H1 (cell line): ENCODE measurements around the gene METTL25B. TPM values are rescaled to one million over a fixed set of nuclear protein-coding genes. Genes with fewer than 3 reads are reported as not detected.

Experiments
- CTCF ChIA-PET: fragments of 300-600 bp; sonication (Branson Sonifier 250); formaldehyde crosslinking; loops from one replicate; lab custom pipeline; 2021; ENCODE audit not compliant: partially characterized antibody; lab: Charles Lee
- POLR2A ChIA-PET: fragments of 300-600 bp; sonication (Branson Sonifier 250); formaldehyde crosslinking; loops from one replicate; lab custom pipeline; 2021; ENCODE audit warnings: inconsistent platforms; ENCODE audit not compliant: partially characterized antibody; lab: Charles Lee
- DNase-seq, 2 experiments: peaks; one replicate each; pipeline versions ENCODE4 v3.0.0 to v3.0.0-alpha.2; 2010 to 2022; ENCODE audit warnings: low spot score in 2 of 2, low read depth in 1 of 2, mixed read lengths in 1 of 2
- FAIRE-seq: peaks from 2 replicates; lab custom pipeline; 2011; peaks lifted over from hg19 to GRCh38; lab: Jason Lieb, UNC
- H2AFZ ChIP-seq: 2 replicates; pipeline ENCODE4 v1.8.1; 2012; ENCODE audit warnings: low read length, inconsistent platforms
- H2AK5ac ChIP-seq: 2 replicates; pipeline ENCODE4 v1.6.1; 2013; ENCODE audit warnings: low read depth, low read length
- H2BK120ac ChIP-seq: replicated peaks from 2 replicates; pipeline ENCODE3; 2013; ENCODE audit warnings: low read depth, low read length, inconsistent platforms
- H2BK12ac ChIP-seq: 2 replicates; pipeline ENCODE4 v1.6.1; 2013; ENCODE audit warnings: low read depth, low read length
- H2BK15ac ChIP-seq: 2 replicates; pipeline ENCODE4 v1.6.1; 2013; ENCODE audit warnings: low read length
- H2BK20ac ChIP-seq: 2 replicates; pipeline ENCODE4 v1.6.1; 2013; ENCODE audit warnings: low read length
- H2BK5ac ChIP-seq: 2 replicates; pipeline ENCODE4 v1.6.1; 2013; ENCODE audit warnings: low read depth, low read length
- H3K14ac ChIP-seq: 2 replicates; pipeline ENCODE4 v1.6.1; 2013; ENCODE audit warnings: inconsistent platforms; ENCODE audit not compliant: insufficient read length
- H3K18ac ChIP-seq: 2 replicates; pipeline ENCODE4 v1.6.1; 2013; ENCODE audit warnings: low read length; ENCODE audit errors: extremely low read depth
- H3K23ac ChIP-seq: 2 replicates; pipeline ENCODE4 v1.6.1; 2013; ENCODE audit warnings: inconsistent platforms; ENCODE audit not compliant: insufficient read length
- H3K23me2 ChIP-seq: 2 replicates; pipeline ENCODE4 v1.6.1; 2013; ENCODE audit warnings: low read depth, low read length
- H3K27ac ChIP-seq: 2 replicates; pipeline ENCODE4 v1.6.1; 2011; ENCODE audit warnings: low read depth, low read length, inconsistent platforms
- H3K27me3 ChIP-seq, 4 experiments: replicated peaks in 1 of 4; 1 replicate in 1 of 4; 2 replicates in 3 of 4; pipeline versions ENCODE4 v1.6.1 to v1.8.1; 2011 to 2013; ENCODE audit warnings: low read length in 3 of 4, mild to moderate bottlenecking in 3 of 4, inconsistent platforms in 2 of 4, mixed read lengths in 2 of 4, moderate library complexity in 1 of 4; ENCODE audit not compliant: control insufficient read depth in 3 of 4, insufficient read depth in 3 of 4; ENCODE audit errors: extremely low read depth in 1 of 4
- H3K36me3 ChIP-seq, 4 experiments: 2 replicates each; pipeline versions ENCODE4 v1.6.1 to v1.8.1; 2011 to 2013; ENCODE audit warnings: mild to moderate bottlenecking in 4 of 4, low read length in 3 of 4, moderate library complexity in 2 of 4, control low read depth in 1 of 4, inconsistent platforms in 1 of 4; ENCODE audit not compliant: insufficient read depth in 4 of 4, control insufficient read depth in 2 of 4
- H3K4ac ChIP-seq: replicated peaks from 2 replicates; pipeline ENCODE3; 2013; ENCODE audit warnings: low read length, low read depth, mixed read lengths, inconsistent platforms; ENCODE audit not compliant: insufficient read length
- H3K4me1 ChIP-seq, 4 experiments: replicated peaks in 1 of 4; 1 replicate in 1 of 4; 2 replicates in 3 of 4; pipeline versions ENCODE4 v1.6.1 to v1.8.1; 2011 to 2013; ENCODE audit warnings: low read length in 3 of 4, inconsistent platforms in 2 of 4, mixed read lengths in 1 of 4; ENCODE audit not compliant: insufficient read depth in 4 of 4, control insufficient read depth in 3 of 4
- H3K4me2 ChIP-seq, 2 experiments: 2 replicates each; pipeline versions ENCODE4 v1.6.1 to v1.8.1; 2011 to 2013; ENCODE audit warnings: low read depth in 2 of 2, low read length in 2 of 2, control low read depth in 1 of 2, inconsistent platforms in 1 of 2, mild to moderate bottlenecking in 1 of 2; ENCODE audit not compliant: insufficient read depth in 1 of 2
- H3K4me3 ChIP-seq, 4 experiments: fragments of 200-600, 300-600 bp in 1 of 4; sonication (generic), shearing (Covaris generic), sonication (Bioruptor Twin) in 1 of 4; 2 replicates each; pipeline versions ENCODE4 v1.5.1 to v1.8.1; 2011 to 2016; ENCODE audit warnings: low read length in 4 of 4, low read depth in 3 of 4, control low read depth in 2 of 4, inconsistent platforms in 2 of 4, mild to moderate bottlenecking in 2 of 4, mixed read lengths in 1 of 4, moderate library complexity in 1 of 4; ENCODE audit not compliant: insufficient read depth in 2 of 4; ENCODE audit errors: extremely low read depth in 1 of 4
- H3K56ac ChIP-seq: replicated peaks from 2 replicates; pipeline ENCODE3; 2013; ENCODE audit warnings: low read depth, mild to moderate bottlenecking, mixed read lengths, low read length, inconsistent platforms; ENCODE audit not compliant: insufficient read length
- H3K79me1 ChIP-seq: 2 replicates; pipeline ENCODE4 v1.6.1; 2013; ENCODE audit warnings: low read depth, low read length, control low read depth
- H3K79me2 ChIP-seq, 2 experiments: 2 replicates each; pipeline versions ENCODE4 v1.6.1 to v1.8.1; 2012 to 2013; ENCODE audit warnings: low read length in 2 of 2, mild to moderate bottlenecking in 2 of 2, inconsistent platforms in 1 of 2; ENCODE audit not compliant: insufficient read depth in 2 of 2, control insufficient read depth in 1 of 2
- H3K9ac ChIP-seq, 4 experiments: replicated peaks in 1 of 4; 1 replicate in 1 of 4; 2 replicates in 3 of 4; pipeline versions ENCODE4 v1.6.1 to v1.8.1; 2011 to 2013; ENCODE audit warnings: low read depth in 3 of 4, low read length in 3 of 4, control low read depth in 2 of 4, mild to moderate bottlenecking in 2 of 4, moderate library complexity in 2 of 4, inconsistent platforms in 1 of 4; ENCODE audit errors: extremely low read depth in 1 of 4
- H3K9me3 ChIP-seq, 2 experiments: 2 replicates each; pipeline versions ENCODE4 v1.6.1 to v1.8.1; 2012 to 2013; ENCODE audit warnings: mild to moderate bottlenecking in 2 of 2, moderate library complexity in 2 of 2, control low read depth in 1 of 2, inconsistent platforms in 1 of 2, low read depth in 1 of 2, low read length in 1 of 2, mixed read lengths in 1 of 2; ENCODE audit not compliant: insufficient read depth in 2 of 2
- H4K20me1 ChIP-seq, 2 experiments: replicated peaks in 1 of 2; 2 replicates each; pipeline versions ENCODE3 to v1.8.1; 2011 to 2013; ENCODE audit warnings: inconsistent platforms in 2 of 2, low read length in 2 of 2, mild to moderate bottlenecking in 1 of 2; ENCODE audit not compliant: insufficient read depth in 2 of 2, control insufficient read depth in 1 of 2
- H4K5ac ChIP-seq: 2 replicates; pipeline ENCODE4 v1.6.1; 2013; ENCODE audit warnings: low read length, low read depth, mixed read lengths, inconsistent platforms; ENCODE audit not compliant: insufficient read length
- H4K8ac ChIP-seq: 2 replicates; pipeline ENCODE4 v1.8.0; 2013; ENCODE audit warnings: mild to moderate bottlenecking, moderate library complexity, low read length, inconsistent platforms; ENCODE audit not compliant: insufficient read depth; ENCODE audit errors: extremely low read depth
- H4K91ac ChIP-seq: replicated peaks from 2 replicates; pipeline ENCODE3; 2013; ENCODE audit warnings: low read length, mixed read lengths, inconsistent platforms; ENCODE audit not compliant: insufficient read length
- CHD1 ChIP-seq: IDR thresholded peaks from 2 replicates; pipeline ENCODE4 v1.6.1; 2012; ENCODE audit warnings: low read depth, low read length, improper control_type of control experiment
- CHD2 ChIP-seq: IDR thresholded peaks from 2 replicates; pipeline ENCODE4 v1.6.1; 2012; ENCODE audit warnings: low read length, improper control_type of control experiment
- KDM1A ChIP-seq: fragments of 200-600, 300-600 bp; sonication (generic); IDR thresholded peaks from 2 replicates; pipeline ENCODE4 v1.7.1; 2016; ENCODE audit warnings: mild to moderate bottlenecking, low read length, borderline replicate concordance
- MAFK ChIP-seq: IDR thresholded peaks from 2 replicates; pipeline ENCODE4 v1.6.1; 2012; ENCODE audit warnings: low read depth, mild to moderate bottlenecking, improper control_type of control experiment, low read length
- POLR2A ChIP-seq, 2 experiments: IDR thresholded peaks; 1 replicate in 1 of 2; 2 replicates in 1 of 2; pipeline ENCODE4 v1.6.1; 2011; ENCODE audit warnings: low read depth in 2 of 2, low read length in 2 of 2, mild to moderate bottlenecking in 2 of 2; ENCODE audit errors: control extremely low read depth in 1 of 2
- RBBP5 ChIP-seq: IDR thresholded peaks from 2 replicates; pipeline ENCODE4 v1.7.1; 2012; ENCODE audit warnings: low read depth, mild to moderate bottlenecking, inconsistent platforms, low read length, moderate library complexity, borderline replicate concordance
- RFX5 ChIP-seq: IDR thresholded peaks from 2 replicates; pipeline ENCODE4 v1.6.1; 2011; ENCODE audit warnings: low read depth, low read length, improper control_type of control experiment, borderline replicate concordance
- TCF12 ChIP-seq: IDR thresholded peaks from 2 replicates; pipeline ENCODE4 v1.6.1; 2011; ENCODE audit warnings: low read depth, mild to moderate bottlenecking, low read length
- USF2 ChIP-seq: IDR thresholded peaks from 2 replicates; pipeline ENCODE4 v1.6.1; 2011; ENCODE audit warnings: low read length, improper control_type of control experiment
- ZNF274 ChIP-seq: IDR thresholded peaks from 2 replicates; pipeline ENCODE4 v1.7.0; 2012; ENCODE audit warnings: low read length, borderline replicate concordance; ENCODE audit errors: extremely low read depth
- WGBS, 2 experiments: shearing (Covaris generic) in 1 of 2; methylation state at CpG; one replicate each; pipeline versions ENCODE4 v1.1.6 to v1.1.7; 2013 to 2015; ENCODE audit warnings: low lambda C conversion rate in 2 of 2, mixed read lengths in 2 of 2, inconsistent platforms in 1 of 2, low coverage in 1 of 2, missing lambda C conversion rate in 1 of 2; ENCODE audit not compliant: insufficient replicate concordance in 2 of 2, insufficient coverage in 1 of 2, insufficient read length in 1 of 2; ENCODE audit errors: extremely low coverage in 1 of 2, missing lambda C conversion rate in 1 of 2; 5-methylcytosine and 5-hydroxymethylcytosine counted together
- polyA plus RNA-seq, 7 experiments: library from polyadenylated mRNA; depleted of rRNA in 3 of 7; stranded (reverse) in 5 of 7; unstranded in 2 of 7; fragments of >200 nt in 5 of 7; fragments of 200-250 nt in 2 of 7; gene quantifications; 1 replicate in 5 of 7; 2 replicates in 1 of 7; 4 replicates in 1 of 7; pipeline versions ENCODE4 v1.2.1 to v1.2.3, GENCODE V29; 2011 to 2013; ENCODE audit warnings: missing spikeins in 2 of 7, mixed read lengths in 2 of 7
- total RNA-seq: library from RNA; stranded (reverse); fragmentation: NEBNext Ultra II Directional; extraction: Animal tissue kit (Norgen Biotek cat#: 25700); gene quantifications from 2 replicates; pipeline ENCODE4 v1.2.1, GENCODE V29; 2021
- TF ChIP-seq, protein P1 (sequence below), 3 experiments: IDR thresholded peaks; 1 replicate in 2 of 3; 2 replicates in 1 of 3; pipeline versions ENCODE4 v1.5.1 to v1.6.1; 2011; ENCODE audit warnings: low read length in 3 of 3, mild to moderate bottlenecking in 3 of 3, inconsistent platforms in 2 of 3, low read depth in 1 of 3, moderate library complexity in 1 of 3; ENCODE audit not compliant: insufficient read depth in 1 of 3; ENCODE audit errors: control extremely low read depth in 1 of 3

The METTL25B gene
- total and polyA plus RNA-seq, 2 of the 8 experiments (the other 6 are each of a cell fraction or from before 2014, with no cell fraction given): 28.4 to 30.1 TPM

GRCh38 chr1:156717351-156717750 lies 10.9 kb upstream of the METTL25B start:
- H3K23ac ChIP-seq: no peak overlapping the region
- H3K27me3 ChIP-seq: no peaks in the 10 kb centered on the region
- no peak overlapping the region for H3K18ac ChIP-seq
- no peak overlapping the region for H4K8ac ChIP-seq
- FAIRE-seq (no peak), DNase-seq (no peak)
- no peak overlapping the region for H3K14ac ChIP-seq
- WGBS, 2 experiments: 75% methylated on average over 4 of the region's 4 CpGs; no CpG with 5 or more reads in 1 of the 2 experiments
- H3K23me2 ChIP-seq: no peaks in the 10 kb centered on the region
- no peak overlapping the region for H3K56ac ChIP-seq
- H2BK5ac ChIP-seq: no peak overlapping the region
- H3K4me2 ChIP-seq: no peak overlapping the region
- CTCF ChIA-PET: interaction anchor here (65.2 to 66.0 kb wide), 2 partner anchors 12 to 30 kb away, joined by 4284 read pairs; partner anchors contain the start of genes CRABP2, ISG20L2, METTL25B and NES
- H3K36me3 ChIP-seq: peaks cover 4 to 12% (median 9%) of the 10 kb centered on the region in 4 experiments; a peak in 7 of 8 replicates
- H4K91ac ChIP-seq: no peak overlapping the region
- H2BK20ac ChIP-seq: no peak overlapping the region
- H2BK15ac ChIP-seq: no peak overlapping the region
- no peaks in the 10 kb centered on the region for H3K9me3 ChIP-seq
- peaks cover 2 to 7% (median 4%) of the 10 kb centered on the region in 4 experiments; a peak in 4 of 7 replicates for H3K4me1 ChIP-seq
- POLR2A ChIA-PET: interaction anchor here (0.6 to 3.5 kb wide), 5 partner anchors 10 to 52 kb away, joined by 3 to 14 read pairs (median 4); partner anchors contain the start of genes ISG20L2 and METTL25B
- H3K4ac ChIP-seq: no peak overlapping the region
- no peak overlapping the region for H2AFZ ChIP-seq
- peaks cover 0 to 3% of the 10 kb centered on the region in 2 experiments; a peak in 1 of 4 replicates for H3K79me2 ChIP-seq
- H2BK120ac ChIP-seq: no peak overlapping the region
- no peak overlapping the region for H3K27ac ChIP-seq
- H2BK12ac ChIP-seq: no peak overlapping the region
- no peak overlapping the region for H3K4me3 ChIP-seq
- peaks cover 2 to 3% of the 10 kb centered on the region in 2 experiments for H4K20me1 ChIP-seq
- no peak overlapping the region for H2AK5ac ChIP-seq
- H4K5ac ChIP-seq: no peak overlapping the region
- no peaks in the 10 kb centered on the region for H3K79me1 ChIP-seq
- H3K9ac ChIP-seq: no peak overlapping the region; a peak in 1 of 7 replicates
- no peak for TF ChIP-seq CHD2
- TF ChIP-seq, protein P1, sequence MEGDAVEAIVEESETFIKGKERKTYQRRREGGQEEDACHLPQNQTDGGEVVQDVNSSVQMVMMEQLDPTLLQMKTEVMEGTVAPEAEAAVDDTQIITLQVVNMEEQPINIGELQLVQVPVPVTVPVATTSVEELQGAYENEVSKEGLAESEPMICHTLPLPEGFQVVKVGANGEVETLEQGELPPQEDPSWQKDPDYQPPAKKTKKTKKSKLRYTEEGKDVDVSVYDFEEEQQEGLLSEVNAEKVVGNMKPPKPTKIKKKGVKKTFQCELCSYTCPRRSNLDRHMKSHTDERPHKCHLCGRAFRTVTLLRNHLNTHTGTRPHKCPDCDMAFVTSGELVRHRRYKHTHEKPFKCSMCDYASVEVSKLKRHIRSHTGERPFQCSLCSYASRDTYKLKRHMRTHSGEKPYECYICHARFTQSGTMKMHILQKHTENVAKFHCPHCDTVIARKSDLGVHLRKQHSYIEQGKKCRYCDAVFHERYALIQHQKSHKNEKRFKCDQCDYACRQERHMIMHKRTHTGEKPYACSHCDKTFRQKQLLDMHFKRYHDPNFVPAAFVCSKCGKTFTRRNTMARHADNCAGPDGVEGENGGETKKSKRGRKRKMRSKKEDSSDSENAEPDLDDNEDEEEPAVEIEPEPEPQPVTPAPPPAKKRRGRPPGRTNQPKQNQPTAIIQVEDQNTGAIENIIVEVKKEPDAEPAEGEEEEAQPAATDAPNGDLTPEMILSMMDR (IDR thresholded peaks at IDR 0.05; ENCODE audit: control extremely low read depth in 1 of 3, insufficient read depth in 1 of 3, low read depth in 1 of 3, low read length in 3 of 3): no peak
- TF ChIP-seq KDM1A: no peak
- TF ChIP-seq ZNF274: no peak
- no peak for TF ChIP-seq MAFK
- TF ChIP-seq USF2: no peak
- no peak for TF ChIP-seq TCF12
- no peak for TF ChIP-seq RFX5
- TF ChIP-seq RBBP5: no peak
- TF ChIP-seq CHD1: no peak
- TF ChIP-seq POLR2A (IDR thresholded peaks at IDR 0.05; ENCODE audit: control extremely low read depth in 1 of 2, low read depth in 2 of 2, low read length in 2 of 2): no peak
